CD4-positive, alpha-beta T cell (primary cell): ENCODE data around the gene SMARCC2. TPM values are rescaled to one million over a fixed set of nuclear protein-coding genes. Genes with fewer than 3 reads are reported as not detected.

Experiments
- ATAC-seq: fragments of 200-7000 bp; cut with Tn5 transposase; one replicate; pipeline ENCODE4 v1.10.0; 2022; ENCODE audit warnings: mild to moderate bottlenecking; ENCODE audit not compliant: poor library complexity
- CTCF ChIA-PET: fragments of 350-600 bp; sonication (Branson Sonifier 250); formaldehyde crosslinking; loops from one replicate; lab custom pipeline; 2021; ENCODE audit warnings: antibody characterized with exemption, inconsistent platforms; lab: Charles Lee
- POLR2A ChIA-PET: fragments of 350-600 bp; sonication (Branson Sonifier 250); formaldehyde crosslinking; loops from one replicate; lab custom pipeline; 2021; ENCODE audit warnings: antibody characterized with exemption, inconsistent platforms; lab: Charles Lee
- DNase-seq, 14 experiments: peaks; one replicate each; pipeline ENCODE4 v3.0.0-alpha.2; 2013 to 2020; ENCODE audit warnings: mixed read lengths in 2 of 14
- H3K27ac ChIP-seq, 2 donors: one replicate each; pipeline versions ENCODE4 v1.5.1 to v1.7.0; 2013; ENCODE audit warnings: low read length in 2 of 2, low read depth in 1 of 2, mild to moderate bottlenecking in 1 of 2
- H3K27me3 ChIP-seq, 2 experiments: 1 replicate in 1 of 2; 2 replicates in 1 of 2; pipeline versions ENCODE4 v1.6.1 to v1.7.0; 2013; ENCODE audit warnings: low read length in 2 of 2, control low read depth in 1 of 2, mild to moderate bottlenecking in 1 of 2, moderate library complexity in 1 of 2; ENCODE audit not compliant: insufficient read depth in 2 of 2, control insufficient read depth in 1 of 2
- H3K36me3 ChIP-seq: one replicate; pipeline ENCODE4 v1.6.1; 2013; ENCODE audit warnings: low read length, control low read depth; ENCODE audit not compliant: insufficient read depth
- H3K4me1 ChIP-seq: one replicate; pipeline ENCODE4 v1.6.1; 2013; ENCODE audit warnings: low read length, control low read depth; ENCODE audit not compliant: insufficient read depth
- H3K4me3 ChIP-seq: one replicate; pipeline ENCODE4 v1.5.1; 2013; ENCODE audit warnings: mild to moderate bottlenecking, low read length, moderate library complexity
- H3K9me3 ChIP-seq, 2 experiments: 1 replicate in 1 of 2; 2 replicates in 1 of 2; pipeline versions ENCODE4 v1.6.1 to v1.7.0; 2013; ENCODE audit warnings: low read length in 2 of 2, mild to moderate bottlenecking in 2 of 2, control low read depth in 1 of 2, moderate library complexity in 1 of 2; ENCODE audit not compliant: control insufficient read depth in 1 of 2, insufficient read depth in 1 of 2
- H3K27ac Mint-ChIP-seq: one replicate; pipeline ENCODE4 v1.8.0; 2020; ENCODE audit warnings: mixed read lengths
- H3K27me3 Mint-ChIP-seq: one replicate; pipeline ENCODE4 v1.8.0; 2021; ENCODE audit warnings: mixed read lengths
- H3K36me3 Mint-ChIP-seq: one replicate; pipeline ENCODE4 v1.8.0; 2021; ENCODE audit warnings: low read depth, mixed read lengths
- H3K4me1 Mint-ChIP-seq: one replicate; pipeline ENCODE4 v1.8.0; 2021; ENCODE audit warnings: low read depth, mixed read lengths
- H3K4me3 Mint-ChIP-seq: one replicate; pipeline ENCODE4 v1.8.0; 2020; ENCODE audit warnings: mild to moderate bottlenecking, mixed read lengths
- H3K9me3 Mint-ChIP-seq: one replicate; pipeline ENCODE4 v1.8.0; 2020; ENCODE audit warnings: mixed read lengths
- intact Hi-C, 2 experiments: fragments of 100-400 bp; cut with DNase I in 1 of 2; cut with micrococcal nuclease in 1 of 2; formaldehyde crosslinking; loops; one replicate each; pipeline versions ENCODE4 v1.15.1 to v1.9.0; 2023 to 2025; cut with DNase I, micrococcal nuclease
- total RNA-seq, 174 experiments: library from RNA in 2 of 174; stranded (reverse) in 2 of 174; gene quantifications; one replicate each; pipeline ENCODE4 v1.2.3 and lab custom pipeline; 2021 to 2026
- TF ChIP-seq, protein P1 (sequence below): fragments of 200-600 bp; IDR thresholded peaks from one replicate; pipeline ENCODE4 v1.8.0; 2022; ENCODE audit warnings: antibody characterized with exemption, mild to moderate bottlenecking

The SMARCC2 gene
- total RNA-seq, 2 experiments from 2014 or later, result 104 to 109 TPM

- peaks cover 59% of the 10 kb centered on the region for H3K4me1 Mint-ChIP-seq
Measured at GRCh38 chr12:56141946-56142784, 47.1 kb downstream of the SMARCC2 start.

GRCh38 chr12:56137853-56138571, 51.3 kb downstream of the SMARCC2 start:
- peak; percentile 55 for ATAC-seq
- Mint-ChIP-seq H3K9me3 (no peaks in the 10 kb centered on the region), H3K27ac (peak overlapping the region; percentile 78), H3K36me3 (peaks cover 93% of the 10 kb centered on the region), H3K4me3 (peak overlapping the region; percentile 39), H3K27me3 (no peaks in the 10 kb centered on the region), H3K4me1 (peaks cover 67% of the 10 kb centered on the region)
- no peak for DNase-seq
- CTCF ChIA-PET, result interaction anchor here (0.6 to 5.1 kb wide), 6 partner anchors 11 to 120 kb away, joined by 3 to 26 read pairs (median 4); partner anchors contain the start of genes ANKRD52, ESYT1, MYL6B and SMARCC2
- Histone ChIP-seq H3K4me1 (peaks cover 78% of the 10 kb centered on the region), H3K27me3 (no peaks in the 10 kb centered on the region), H3K9me3 (no peaks in the 10 kb centered on the region), H3K27ac (peak overlapping the region; percentile 34 to 60), H3K4me3 (no peak overlapping the region), H3K36me3 (peaks cover 93% of the 10 kb centered on the region)
- intact Hi-C loops, result loop anchor here in 1 of 2 experiments (1.0 to 2.0 kb wide), 2 partner anchors 10 to 15 kb away; partner anchors contain the start of genes ESYT1 and MYL6B
- TF ChIP-seq, protein P1, sequence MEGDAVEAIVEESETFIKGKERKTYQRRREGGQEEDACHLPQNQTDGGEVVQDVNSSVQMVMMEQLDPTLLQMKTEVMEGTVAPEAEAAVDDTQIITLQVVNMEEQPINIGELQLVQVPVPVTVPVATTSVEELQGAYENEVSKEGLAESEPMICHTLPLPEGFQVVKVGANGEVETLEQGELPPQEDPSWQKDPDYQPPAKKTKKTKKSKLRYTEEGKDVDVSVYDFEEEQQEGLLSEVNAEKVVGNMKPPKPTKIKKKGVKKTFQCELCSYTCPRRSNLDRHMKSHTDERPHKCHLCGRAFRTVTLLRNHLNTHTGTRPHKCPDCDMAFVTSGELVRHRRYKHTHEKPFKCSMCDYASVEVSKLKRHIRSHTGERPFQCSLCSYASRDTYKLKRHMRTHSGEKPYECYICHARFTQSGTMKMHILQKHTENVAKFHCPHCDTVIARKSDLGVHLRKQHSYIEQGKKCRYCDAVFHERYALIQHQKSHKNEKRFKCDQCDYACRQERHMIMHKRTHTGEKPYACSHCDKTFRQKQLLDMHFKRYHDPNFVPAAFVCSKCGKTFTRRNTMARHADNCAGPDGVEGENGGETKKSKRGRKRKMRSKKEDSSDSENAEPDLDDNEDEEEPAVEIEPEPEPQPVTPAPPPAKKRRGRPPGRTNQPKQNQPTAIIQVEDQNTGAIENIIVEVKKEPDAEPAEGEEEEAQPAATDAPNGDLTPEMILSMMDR, result no peak
- POLR2A ChIA-PET, result interaction anchor here (1.0 to 6.3 kb wide), 7 partner anchors 10 to 51 kb away, joined by 3 to 49 read pairs (median 10); partner anchors contain the start of genes ESYT1, MYL6B, PA2G4 and SMARCC2

More at GRCh38 chr12:56141946-56142784, 47.1 kb downstream of the SMARCC2 start:
- intact Hi-C loops, result no loop called here
- Mint-ChIP-seq H3K27me3 (no peaks in the 10 kb centered on the region), H3K9me3 (no peaks in the 10 kb centered on the region), H3K27ac (peak overlapping the region; percentile 81), H3K36me3 (peaks cover 85% of the 10 kb centered on the region), H3K4me3 (no peak overlapping the region)
- H3K4me1 ChIP-seq, result peaks cover 67% of the 10 kb centered on the region
- H3K4me3 ChIP-seq, result no peak overlapping the region
- H3K9me3 ChIP-seq, result no peaks in the 10 kb centered on the region
- ATAC-seq, result no peak
- CTCF ChIA-PET, result interaction anchor here (1.3 to 2.7 kb wide), 2 partner anchors 15 to 47 kb away, joined by 5 to 13 read pairs; partner anchors contain the start of genes ESYT1 and SMARCC2
- no peaks in the 10 kb centered on the region for H3K27me3 ChIP-seq
- POLR2A ChIA-PET, result interaction anchor here (0.7 to 6.3 kb wide), 4 partner anchors 8 to 14 kb away, joined by 3 to 35 read pairs (median 6); partner anchors contain the start of genes ESYT1 and MYL6B
- H3K36me3 ChIP-seq, result peaks cover 81% of the 10 kb centered on the region
- no peak for DNase-seq
- H3K27ac ChIP-seq, result peak overlapping the region in 1 of 2 donors; percentile 13
- TF ChIP-seq, protein P1, result no peak

GRCh38 chr12:56134897-56135296, 54.4 kb downstream of the SMARCC2 start:
- TF ChIP-seq, protein P1, result no peak
- Mint-ChIP-seq H3K4me3 (no peak overlapping the region), H3K36me3 (peaks cover 93% of the 10 kb centered on the region), H3K9me3 (no peaks in the 10 kb centered on the region), H3K27me3 (no peaks in the 10 kb centered on the region), H3K4me1 (peaks cover 75% of the 10 kb centered on the region), H3K27ac (no peak overlapping the region)
- DNase-seq, result no peak
- ChIA-PET CTCF (interaction anchor here (0.6 kb wide), 1 partner anchor 86 kb away, joined by 3 read pairs; no protein-coding TSS in a partner anchor), POLR2A (no interaction called here)
- peaks cover 83% of the 10 kb centered on the region for H3K4me1 ChIP-seq
- peaks cover 90% of the 10 kb centered on the region for H3K36me3 ChIP-seq
- ATAC-seq, result no peak
- no peak overlapping the region for H3K27ac ChIP-seq
- no peaks in the 10 kb centered on the region for H3K9me3 ChIP-seq
- no peaks in the 10 kb centered on the region for H3K27me3 ChIP-seq
- intact Hi-C loops, result no loop called here
- H3K4me3 ChIP-seq, result no peak overlapping the region
